Uterus (tissue), 4 donors: ENCODE data around the gene EPHA10. TPM values are rescaled to one million over a fixed set of nuclear protein-coding genes. Genes with fewer than 3 reads are reported as not detected.
"Not testable (repeated sequence)": the region's sequence is repeated elsewhere in the genome, so short reads cannot be mapped to it uniquely, and the experiment has no call there.

Source experiments
- DNase-seq, 2 donors: peaks; one replicate each; pipeline ENCODE4 v3.0.0-alpha.2; 2019 to 2020
- H3K27ac ChIP-seq, 2 donors: fragments of 200-600 bp; sonication (generic); 1 replicate in 1 of 2; 2 replicates in 1 of 2; pipeline ENCODE4 v1.5.1; 2016 to 2018
- H3K27me3 ChIP-seq, 2 donors: fragments of 200-600 bp; sonication (generic); one replicate each; pipeline ENCODE4 v1.5.1; 2018 to 2019; ENCODE audit warnings: control low read depth in 1 of 2
- H3K36me3 ChIP-seq, 2 donors: fragments of 200-600 bp; sonication (generic); one replicate each; pipeline ENCODE4 v1.5.1; 2019; ENCODE audit warnings: control low read depth in 1 of 2
- H3K4me1 ChIP-seq, 2 donors: fragments of 200-600 bp; sonication (generic); one replicate each; pipeline ENCODE4 v1.5.1; 2018 to 2019; ENCODE audit warnings: control low read depth in 1 of 2
- H3K4me3 ChIP-seq, 2 donors: fragments of 200-600 bp; sonication (generic); 1 replicate in 1 of 2; 2 replicates in 1 of 2; pipeline ENCODE4 v1.5.1; 2018 to 2019; ENCODE audit warnings: mild to moderate bottlenecking in 1 of 2
- H3K9me3 ChIP-seq, 2 donors: fragments of 200-600 bp; sonication (generic); one replicate each; pipeline ENCODE4 v1.5.1; 2019; ENCODE audit warnings: control low read depth in 1 of 2
- POLR2A ChIP-seq, 2 donors: fragments of 450-650 bp; IDR thresholded peaks; one replicate each; pipeline ENCODE4 v1.6.1; 2016; ENCODE audit warnings: antibody characterized with exemption in 2 of 2, mild to moderate bottlenecking in 1 of 2, moderate library complexity in 1 of 2
- intact Hi-C: fragments of 100-400 bp; cut with DNase I; formaldehyde crosslinking; loops from one replicate; pipeline ENCODE4 v1.15.1; 2023; ENCODE audit warnings: low total_unique reads
- total RNA-seq, 4 donors: library from RNA; depleted of rRNA in 3 of 4; stranded (reverse); fragments of >200 nt in 3 of 4; gene quantifications; one replicate each; pipeline versions ENCODE4 v1.1.0 to v1.2.4, GENCODE V29; 2014 to 2023
- TF ChIP-seq, protein P1 (sequence below), 4 experiments: fragments of 200-600 bp in 2 of 4; fragments of 450-650 bp in 2 of 4; sonication (generic) in 2 of 4; IDR thresholded peaks; one replicate each; pipeline ENCODE4 v1.5.1; 2016 to 2019; ENCODE audit warnings: antibody characterized with exemption in 4 of 4, mild to moderate bottlenecking in 2 of 4, moderate library complexity in 1 of 4
- donor health status: DM: yes; HTN: yes; CAD: no.

The EPHA10 gene
- total RNA-seq, 4 donors from 2014 or later = 0.41 to 0.67 TPM; not detected in 2

DNA sequence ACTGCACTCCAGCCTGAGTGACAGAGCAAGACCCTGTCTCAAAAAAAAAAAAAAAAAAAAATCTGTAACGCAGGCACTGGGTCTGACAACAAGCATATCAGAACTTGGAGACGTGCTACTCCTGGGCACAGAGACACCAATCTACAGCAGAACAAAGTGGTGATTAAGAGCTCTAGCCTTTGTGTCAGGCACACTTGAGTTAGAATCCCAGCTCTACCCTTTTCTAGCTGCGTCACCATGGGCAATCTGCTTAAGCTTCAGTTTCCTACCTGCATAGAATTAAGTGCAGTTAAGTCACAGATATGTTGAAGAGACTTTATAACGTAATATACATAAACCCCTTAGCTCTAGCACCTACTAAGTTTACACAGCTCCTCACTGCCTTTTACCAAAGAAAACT is 76.0 kb downstream of the EPHA10 start:
- no peaks in the 10 kb centered on the region for H3K27me3 ChIP-seq
- no peak overlapping the region for H3K4me3 ChIP-seq
- no peak for DNase-seq
- H3K36me3 ChIP-seq = no peaks in the 10 kb centered on the region
- no peaks in the 10 kb centered on the region for H3K9me3 ChIP-seq
- intact Hi-C loops = no loop called here
- H3K4me1 ChIP-seq = peaks cover 0 to 7% of the 10 kb centered on the region in 2 donors
- TF ChIP-seq, protein P1, sequence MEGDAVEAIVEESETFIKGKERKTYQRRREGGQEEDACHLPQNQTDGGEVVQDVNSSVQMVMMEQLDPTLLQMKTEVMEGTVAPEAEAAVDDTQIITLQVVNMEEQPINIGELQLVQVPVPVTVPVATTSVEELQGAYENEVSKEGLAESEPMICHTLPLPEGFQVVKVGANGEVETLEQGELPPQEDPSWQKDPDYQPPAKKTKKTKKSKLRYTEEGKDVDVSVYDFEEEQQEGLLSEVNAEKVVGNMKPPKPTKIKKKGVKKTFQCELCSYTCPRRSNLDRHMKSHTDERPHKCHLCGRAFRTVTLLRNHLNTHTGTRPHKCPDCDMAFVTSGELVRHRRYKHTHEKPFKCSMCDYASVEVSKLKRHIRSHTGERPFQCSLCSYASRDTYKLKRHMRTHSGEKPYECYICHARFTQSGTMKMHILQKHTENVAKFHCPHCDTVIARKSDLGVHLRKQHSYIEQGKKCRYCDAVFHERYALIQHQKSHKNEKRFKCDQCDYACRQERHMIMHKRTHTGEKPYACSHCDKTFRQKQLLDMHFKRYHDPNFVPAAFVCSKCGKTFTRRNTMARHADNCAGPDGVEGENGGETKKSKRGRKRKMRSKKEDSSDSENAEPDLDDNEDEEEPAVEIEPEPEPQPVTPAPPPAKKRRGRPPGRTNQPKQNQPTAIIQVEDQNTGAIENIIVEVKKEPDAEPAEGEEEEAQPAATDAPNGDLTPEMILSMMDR (IDR thresholded peaks at IDR 0.05) = no peak
- TF ChIP-seq POLR2A (IDR thresholded peaks at IDR 0.05) = no peak
- no peak overlapping the region for H3K27ac ChIP-seq

DNA sequence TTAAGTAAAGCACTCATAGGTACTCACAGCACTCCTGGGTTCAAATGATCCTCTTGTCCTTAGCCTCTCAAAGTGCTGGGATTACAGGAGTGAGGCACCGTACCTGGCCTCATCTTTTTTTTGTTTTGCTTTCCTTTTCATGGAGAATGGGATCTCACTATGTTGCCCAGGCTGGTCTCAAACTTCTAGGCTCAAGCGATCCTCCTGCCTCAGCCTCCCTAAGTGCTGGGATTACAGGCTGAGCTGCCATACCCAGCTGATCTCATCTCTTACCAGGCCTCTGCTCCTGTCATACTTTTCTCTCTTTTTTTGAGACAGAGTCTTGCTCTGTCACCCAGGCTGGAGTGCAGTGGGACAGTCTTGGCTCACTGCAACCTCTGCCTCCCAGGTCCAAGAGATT is 77.2 kb downstream of the EPHA10 start:
- intact Hi-C loops = not testable (repeated sequence)

DNA sequence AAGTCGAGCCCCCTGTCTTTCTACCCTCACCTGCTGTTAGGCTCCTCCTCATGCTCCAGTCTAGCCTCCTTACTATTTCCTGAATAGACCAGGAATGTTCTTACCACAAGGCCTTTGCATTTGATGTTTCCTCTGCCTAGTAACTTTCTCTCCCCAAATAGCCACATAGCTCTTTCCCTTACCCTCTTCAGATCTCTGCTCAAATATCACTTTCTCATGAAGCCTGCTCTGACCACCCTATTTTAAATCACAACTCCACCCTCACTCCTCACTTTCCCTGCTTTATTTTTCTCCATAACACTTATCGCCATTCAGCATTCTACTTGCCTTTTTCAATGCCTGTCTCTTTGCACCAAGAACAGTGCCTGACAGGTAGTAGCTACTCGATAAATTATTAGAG is 79.2 kb downstream of the EPHA10 start:
- peaks cover 0 to 1% of the 10 kb centered on the region in 2 donors for H3K4me1 ChIP-seq
- DNase-seq = no peak
- intact Hi-C loops = no loop called here
- H3K4me3 ChIP-seq = no peak overlapping the region
- H3K9me3 ChIP-seq = no peaks in the 10 kb centered on the region
- no peaks in the 10 kb centered on the region for H3K36me3 ChIP-seq
- H3K27ac ChIP-seq = no peak overlapping the region
- no peak for TF ChIP-seq POLR2A (IDR thresholded peaks at IDR 0.05)
- TF ChIP-seq, protein P1 (IDR thresholded peaks at IDR 0.05) = no peak
- no peaks in the 10 kb centered on the region for H3K27me3 ChIP-seq

More for the DNA sequence above, 77.2 kb downstream of the EPHA10 start:
- DNase-seq, H3K4me1 ChIP-seq, H3K4me3 ChIP-seq, H3K27me3 ChIP-seq, H3K27ac ChIP-seq, H3K36me3 ChIP-seq, H3K9me3 ChIP-seq: not testable (repeated sequence)

DNA sequence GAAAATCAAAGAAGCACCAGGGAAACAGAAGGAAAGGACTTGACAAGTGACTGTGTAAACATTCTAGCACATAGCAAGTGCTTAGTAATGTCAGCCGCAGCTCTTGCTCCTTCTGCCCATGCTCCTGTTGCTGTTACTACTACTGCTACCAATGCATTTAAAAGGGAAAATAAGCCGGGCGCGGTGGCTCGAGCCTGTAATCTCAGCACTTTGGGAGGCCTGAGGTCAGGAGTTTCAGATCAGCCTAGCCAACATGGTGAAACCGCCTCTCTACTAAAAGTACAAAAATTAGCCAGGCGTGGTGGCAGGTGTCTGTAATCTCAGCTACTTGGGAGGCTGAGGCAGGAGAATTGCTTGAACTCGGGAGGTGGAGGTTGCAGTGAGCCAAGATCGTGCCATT is 80.7 kb downstream of the EPHA10 start:
- H3K27me3 ChIP-seq, H3K9me3 ChIP-seq, H3K27ac ChIP-seq, DNase-seq, intact Hi-C loops, H3K4me3 ChIP-seq, H3K36me3 ChIP-seq, H3K4me1 ChIP-seq: not testable (repeated sequence)

DNA sequence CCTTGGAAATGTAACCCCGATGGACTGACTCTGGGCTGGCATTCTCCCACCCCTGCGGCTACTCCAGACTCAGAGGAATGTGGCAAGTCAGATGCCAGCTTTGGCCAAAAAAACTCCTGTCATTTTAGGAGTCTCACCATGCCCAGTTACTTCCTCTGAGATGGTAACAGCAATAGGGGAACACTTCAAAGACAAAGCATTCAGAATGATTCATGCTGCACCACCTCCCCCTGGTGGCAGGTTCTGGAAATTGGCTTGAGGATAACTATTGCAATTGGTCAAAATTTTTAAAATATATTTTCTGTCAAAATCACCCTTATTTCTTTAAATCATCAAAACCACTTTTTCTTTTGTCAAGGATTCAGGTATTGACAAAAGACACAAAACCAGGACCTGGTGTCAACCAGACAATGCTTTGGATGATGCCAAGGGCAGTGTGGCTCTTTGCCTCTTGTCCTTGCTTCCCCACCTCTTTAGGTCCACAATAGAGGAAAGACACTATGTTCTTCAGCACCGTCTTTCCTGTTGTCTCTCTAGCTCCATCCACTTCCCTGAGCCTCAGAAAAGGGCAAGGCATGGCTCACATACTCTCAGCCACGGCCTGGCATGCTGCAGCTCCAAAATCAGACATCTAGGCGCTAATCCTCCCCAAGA is 82.5 kb downstream of the EPHA10 start:
- Histone ChIP-seq H3K4me1 (peaks cover 2 to 7% of the 10 kb centered on the region in 2 donors), H3K27ac (no peak overlapping the region), H3K27me3 (no peaks in the 10 kb centered on the region), H3K4me3 (no peak overlapping the region), H3K36me3 (no peaks in the 10 kb centered on the region), H3K9me3 (no peaks in the 10 kb centered on the region)
- DNase-seq = peak; percentile 76 to 81
- intact Hi-C loops = no loop called here
- TF ChIP-seq POLR2A (IDR thresholded peaks at IDR 0.05) = no peak
- TF ChIP-seq, protein P1 (IDR thresholded peaks at IDR 0.05) = peak; percentile 84 to 88 (median 87)

DNA sequence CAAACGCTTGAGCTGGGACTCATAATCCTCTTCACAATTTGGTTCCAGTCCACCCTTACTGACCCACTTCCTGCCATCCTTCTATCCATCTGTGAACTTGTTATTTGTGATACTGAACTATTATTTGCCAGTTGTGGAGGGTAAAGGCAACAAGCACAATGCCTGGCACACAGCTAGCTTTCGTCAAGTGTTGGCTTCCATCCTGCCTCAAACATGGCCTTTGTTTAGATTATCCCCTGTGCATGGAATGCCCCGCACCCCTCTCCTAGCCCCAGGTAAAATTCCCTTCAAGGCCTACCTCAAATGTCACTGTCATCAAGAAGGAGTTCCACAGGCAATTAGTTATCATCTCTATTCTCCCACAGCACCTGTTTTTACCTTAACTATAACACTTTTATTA is 84.0 kb downstream of the EPHA10 start:
- intact Hi-C loops = no loop called here
- H3K27me3 ChIP-seq = no peaks in the 10 kb centered on the region
- H3K27ac ChIP-seq = no peak overlapping the region
- H3K36me3 ChIP-seq = no peaks in the 10 kb centered on the region
- DNase-seq = no peak
- TF ChIP-seq POLR2A (IDR thresholded peaks at IDR 0.05) = no peak
- TF ChIP-seq, protein P1 (IDR thresholded peaks at IDR 0.05) = no peak
- H3K9me3 ChIP-seq = no peaks in the 10 kb centered on the region
- H3K4me1 ChIP-seq = peaks cover 9 to 11% of the 10 kb centered on the region in 2 donors
- H3K4me3 ChIP-seq = no peak overlapping the region
